PFSK-1 (cell line): ENCODE results near the gene ACP6.

ENCODE experiments used
- FOXP2 ChIP-seq: optimal IDR thresholded peaks from 2 replicates; pipeline ENCODE3; 2011; ENCODE audit warnings: borderline replicate concordance, control low read depth, inconsistent platforms; ENCODE audit not compliant: insufficient read depth; ENCODE audit errors: extremely low read length, extremely low read depth
- POLR2AphosphoS5 ChIP-seq: IDR thresholded peaks from 2 replicates; pipeline ENCODE4 v1.6.1; 2012; ENCODE audit warnings: low read depth, mild to moderate bottlenecking, control low read depth, low read length, moderate library complexity
- SIN3A ChIP-seq: IDR thresholded peaks from 2 replicates; pipeline ENCODE4 v1.6.1; 2012; ENCODE audit warnings: mild to moderate bottlenecking, low read length, moderate library complexity, borderline replicate concordance; ENCODE audit not compliant: insufficient read depth
- TAF1 ChIP-seq: IDR thresholded peaks from 2 replicates; pipeline ENCODE4 v1.6.1; 2012; ENCODE audit warnings: low read length, control low read depth, borderline replicate concordance; ENCODE audit not compliant: insufficient read depth
- TF ChIP-seq, protein P1 (sequence below), 2 experiments: IDR thresholded peaks; 2 replicates each; pipeline versions ENCODE4 v1.6.1 to v1.8.0; 2011 to 2012; ENCODE audit warnings: low read depth in 2 of 2, low read length in 2 of 2, control low read depth in 1 of 2, inconsistent platforms in 1 of 2, mild to moderate bottlenecking in 1 of 2, moderate library complexity in 1 of 2; ENCODE audit not compliant: insufficient read depth in 1 of 2

The ACP6 gene

DNA sequence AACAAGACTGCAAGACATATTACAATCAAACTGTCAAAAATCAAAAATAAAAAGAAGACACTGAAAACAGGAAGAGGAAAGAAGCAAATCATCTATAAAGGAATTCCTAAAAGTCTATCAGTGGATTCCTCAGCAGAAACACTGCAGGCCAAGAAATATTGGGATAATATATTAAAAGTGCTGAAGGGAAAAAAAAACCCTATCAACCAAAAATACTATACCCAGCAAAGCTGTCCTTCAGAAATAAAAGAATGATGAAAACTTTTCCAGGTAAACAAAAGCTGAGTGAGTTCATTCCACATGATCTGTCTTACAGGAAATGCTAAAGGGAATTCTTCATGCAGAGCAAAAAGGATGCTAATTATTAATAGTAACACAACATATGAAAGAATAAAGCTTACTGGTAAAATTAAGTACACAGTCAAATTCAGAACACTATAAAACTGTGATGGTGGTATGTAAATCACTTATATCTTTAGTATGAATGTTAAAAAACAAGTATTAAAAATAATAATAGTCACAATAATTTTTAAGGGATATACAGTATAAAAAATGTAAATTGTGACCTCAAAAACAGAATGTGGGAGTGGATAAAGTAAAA lies 12.9 kb upstream of the ACP6 start:
- TF ChIP-seq FOXP2 (no peak), TAF1 (no peak), POLR2AphosphoS5 (no peak), SIN3A (no peak)

DNA sequence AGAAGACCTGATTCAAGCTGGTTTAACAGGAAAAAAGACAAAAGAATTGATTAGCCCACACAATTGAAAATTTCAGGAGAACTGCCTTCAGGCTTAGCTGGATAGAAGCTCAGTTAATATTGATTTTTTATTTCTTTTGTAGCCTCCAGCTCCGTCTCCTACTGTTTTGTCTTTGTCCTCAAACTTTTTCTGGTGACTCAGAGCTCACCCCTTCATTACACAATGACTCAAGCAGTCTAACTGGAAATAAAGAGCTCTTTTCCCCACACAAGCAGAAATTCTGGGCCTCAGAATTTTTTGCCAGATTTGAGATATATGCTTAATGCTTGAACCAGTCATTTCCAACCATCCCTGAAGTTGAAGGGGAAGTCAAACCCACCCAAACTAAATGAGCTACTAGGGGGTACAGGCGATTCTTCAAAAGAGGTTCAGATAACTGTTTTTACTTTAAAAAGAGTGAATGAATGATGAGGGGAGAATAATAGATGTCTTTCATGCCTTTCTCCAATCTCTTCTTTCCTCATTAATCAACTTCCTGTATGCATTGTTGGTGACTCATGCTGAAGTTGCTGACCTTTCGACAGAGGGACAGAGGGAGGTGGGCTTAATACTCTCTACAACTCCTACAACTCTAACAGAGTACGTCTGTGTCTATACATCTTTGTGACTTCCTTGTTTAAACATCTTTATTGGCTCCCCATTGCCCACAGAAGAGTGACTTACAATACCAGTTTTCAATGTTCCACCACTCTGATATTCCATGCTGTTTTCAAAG lies 6.2 kb upstream of the ACP6 start:
- TF ChIP-seq, protein P1, sequence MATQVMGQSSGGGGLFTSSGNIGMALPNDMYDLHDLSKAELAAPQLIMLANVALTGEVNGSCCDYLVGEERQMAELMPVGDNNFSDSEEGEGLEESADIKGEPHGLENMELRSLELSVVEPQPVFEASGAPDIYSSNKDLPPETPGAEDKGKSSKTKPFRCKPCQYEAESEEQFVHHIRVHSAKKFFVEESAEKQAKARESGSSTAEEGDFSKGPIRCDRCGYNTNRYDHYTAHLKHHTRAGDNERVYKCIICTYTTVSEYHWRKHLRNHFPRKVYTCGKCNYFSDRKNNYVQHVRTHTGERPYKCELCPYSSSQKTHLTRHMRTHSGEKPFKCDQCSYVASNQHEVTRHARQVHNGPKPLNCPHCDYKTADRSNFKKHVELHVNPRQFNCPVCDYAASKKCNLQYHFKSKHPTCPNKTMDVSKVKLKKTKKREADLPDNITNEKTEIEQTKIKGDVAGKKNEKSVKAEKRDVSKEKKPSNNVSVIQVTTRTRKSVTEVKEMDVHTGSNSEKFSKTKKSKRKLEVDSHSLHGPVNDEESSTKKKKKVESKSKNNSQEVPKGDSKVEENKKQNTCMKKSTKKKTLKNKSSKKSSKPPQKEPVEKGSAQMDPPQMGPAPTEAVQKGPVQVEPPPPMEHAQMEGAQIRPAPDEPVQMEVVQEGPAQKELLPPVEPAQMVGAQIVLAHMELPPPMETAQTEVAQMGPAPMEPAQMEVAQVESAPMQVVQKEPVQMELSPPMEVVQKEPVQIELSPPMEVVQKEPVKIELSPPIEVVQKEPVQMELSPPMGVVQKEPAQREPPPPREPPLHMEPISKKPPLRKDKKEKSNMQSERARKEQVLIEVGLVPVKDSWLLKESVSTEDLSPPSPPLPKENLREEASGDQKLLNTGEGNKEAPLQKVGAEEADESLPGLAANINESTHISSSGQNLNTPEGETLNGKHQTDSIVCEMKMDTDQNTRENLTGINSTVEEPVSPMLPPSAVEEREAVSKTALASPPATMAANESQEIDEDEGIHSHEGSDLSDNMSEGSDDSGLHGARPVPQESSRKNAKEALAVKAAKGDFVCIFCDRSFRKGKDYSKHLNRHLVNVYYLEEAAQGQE (IDR thresholded peaks at IDR 0.05; ENCODE audit: insufficient read depth in 1 of 2, low read depth in 2 of 2, low read length in 2 of 2): no peak
- no peak for TF ChIP-seq FOXP2
- TF ChIP-seq SIN3A: no peak
- no peak for TF ChIP-seq POLR2AphosphoS5
- no peak; the same call in 1 of the 2 replicates for TF ChIP-seq TAF1

DNA sequence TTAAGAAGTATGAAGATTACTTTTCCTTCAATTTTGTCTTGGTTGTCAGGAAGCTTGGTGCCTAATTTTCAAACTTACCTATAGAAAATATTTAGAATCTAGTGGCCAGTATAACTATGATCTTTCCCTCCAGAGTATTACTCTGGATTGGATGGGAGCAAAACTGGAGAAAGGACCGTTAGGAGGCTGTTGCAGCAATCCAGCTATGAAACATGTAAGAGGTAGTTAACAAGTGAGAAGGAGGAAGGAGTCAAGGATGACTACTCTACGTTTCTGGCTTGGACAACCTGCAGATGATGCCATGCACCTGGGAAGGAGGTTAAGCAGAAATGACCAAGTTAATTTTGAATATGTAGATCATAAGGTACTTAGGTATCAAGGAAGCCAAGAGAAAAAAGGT lies 3.5 kb upstream of the ACP6 start:
- no peak for TF ChIP-seq POLR2AphosphoS5
- TF ChIP-seq, protein P1 (IDR thresholded peaks at IDR 0.05; ENCODE audit: insufficient read depth in 1 of 2, low read depth in 2 of 2, low read length in 2 of 2): no peak
- TF ChIP-seq SIN3A: no peak
- no peak for TF ChIP-seq FOXP2
- no peak for TF ChIP-seq TAF1

DNA sequence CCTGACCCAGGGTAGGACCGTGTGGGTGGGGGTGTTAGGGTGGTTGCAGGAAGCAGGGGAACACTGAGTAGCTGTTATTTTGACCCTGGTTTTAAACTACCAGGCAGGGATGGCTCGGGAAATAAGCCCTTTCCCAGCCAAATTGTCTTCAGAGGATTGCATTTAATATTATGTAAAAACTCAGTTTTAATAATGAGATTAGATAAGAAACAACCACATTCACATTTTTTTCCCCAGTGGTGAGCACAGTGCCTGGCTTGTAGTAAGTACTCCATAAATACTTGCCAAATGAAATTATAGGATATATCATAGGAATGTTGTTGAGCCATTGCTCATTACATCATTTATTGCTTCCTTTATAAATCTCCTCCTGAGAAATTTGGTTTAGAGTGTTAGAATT lies 3.1 kb upstream of the ACP6 start:
- TF ChIP-seq TAF1 (no peak), POLR2AphosphoS5 (no peak), SIN3A (no peak), FOXP2 (no peak)
- TF ChIP-seq, protein P1 (IDR thresholded peaks at IDR 0.05; ENCODE audit: insufficient read depth in 1 of 2, low read depth in 2 of 2, low read length in 2 of 2): no peak

DNA sequence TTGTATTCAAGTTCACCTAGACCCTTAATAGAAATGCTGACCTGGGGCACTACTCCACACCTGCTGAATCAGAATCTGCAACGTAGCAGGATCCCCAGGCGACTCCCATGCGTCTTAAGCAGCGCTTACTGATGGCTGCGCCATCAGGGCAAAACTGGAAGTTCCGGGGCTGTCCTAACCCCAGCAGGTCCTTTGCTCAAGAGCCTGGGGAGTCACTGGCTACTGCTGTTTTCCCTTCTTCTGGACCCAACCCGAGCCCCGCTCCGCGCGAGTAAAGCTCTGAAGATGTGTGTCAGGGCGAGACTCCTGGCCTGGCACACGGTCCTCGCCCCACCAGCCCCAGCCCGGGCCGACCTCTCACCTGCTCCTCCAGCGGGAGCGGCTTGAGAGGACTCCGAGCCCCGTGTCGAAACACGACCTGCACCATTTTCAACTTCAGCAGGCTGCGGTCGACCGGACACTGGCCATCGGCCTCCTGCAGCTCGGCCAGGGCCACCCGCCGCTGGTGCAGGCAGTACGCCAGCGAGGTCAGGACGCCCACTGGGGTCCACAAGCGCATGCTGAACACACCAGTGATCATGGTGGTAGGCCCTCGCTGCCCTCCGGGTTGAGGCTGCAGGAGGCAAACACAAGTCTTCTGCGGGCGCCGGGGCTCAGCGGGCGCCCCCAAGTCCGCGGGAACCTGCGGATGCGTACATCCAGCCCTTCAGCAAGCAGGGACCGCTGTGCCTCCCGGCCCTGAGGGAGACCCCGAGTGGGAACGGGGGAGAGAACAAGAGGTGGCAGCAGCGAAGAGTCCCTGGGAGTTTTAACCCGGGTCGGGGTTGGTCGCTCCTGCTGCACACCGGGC lies 630 bp downstream of the ACP6 start:
- no peak for TF ChIP-seq SIN3A
- no peak for TF ChIP-seq POLR2AphosphoS5
- TF ChIP-seq FOXP2: no peak
- TF ChIP-seq, protein P1 (IDR thresholded peaks at IDR 0.05; ENCODE audit: insufficient read depth in 1 of 2, low read depth in 2 of 2, low read length in 2 of 2): no peak
- TF ChIP-seq TAF1: no peak
